ENCODE measurements around the gene CCDC66.

GRCh38 chr3:56593455-56594158 is 36.6 kb downstream of the CCDC66 start:
- TF ChIP-seq CTCF (IDR thresholded peaks at IDR 0.05): no peak
- TF ChIP-seq POLR2AphosphoS5 (IDR thresholded peaks at IDR 0.05): no peak
- TF ChIP-seq POLR2A (IDR thresholded peaks at IDR 0.05): peak in 1 of 4 donors; percentile 37

Data from upper lobe of left lung (tissue), 4 donors.